HG03571 (cell line): ENCODE results near the gene FAM72C.
"Not testable (repeated sequence)": the region's sequence is repeated elsewhere in the genome, so short reads cannot be mapped to it uniquely, and the experiment has no call there.

Experiments used
- ATAC-seq: cut with Tn5 transposase; IDR thresholded peaks from one replicate; pipeline ENCODE4 v1.9.1; 2021; ENCODE audit not compliant: unreplicated experiment

FAM72C gene

DNA sequence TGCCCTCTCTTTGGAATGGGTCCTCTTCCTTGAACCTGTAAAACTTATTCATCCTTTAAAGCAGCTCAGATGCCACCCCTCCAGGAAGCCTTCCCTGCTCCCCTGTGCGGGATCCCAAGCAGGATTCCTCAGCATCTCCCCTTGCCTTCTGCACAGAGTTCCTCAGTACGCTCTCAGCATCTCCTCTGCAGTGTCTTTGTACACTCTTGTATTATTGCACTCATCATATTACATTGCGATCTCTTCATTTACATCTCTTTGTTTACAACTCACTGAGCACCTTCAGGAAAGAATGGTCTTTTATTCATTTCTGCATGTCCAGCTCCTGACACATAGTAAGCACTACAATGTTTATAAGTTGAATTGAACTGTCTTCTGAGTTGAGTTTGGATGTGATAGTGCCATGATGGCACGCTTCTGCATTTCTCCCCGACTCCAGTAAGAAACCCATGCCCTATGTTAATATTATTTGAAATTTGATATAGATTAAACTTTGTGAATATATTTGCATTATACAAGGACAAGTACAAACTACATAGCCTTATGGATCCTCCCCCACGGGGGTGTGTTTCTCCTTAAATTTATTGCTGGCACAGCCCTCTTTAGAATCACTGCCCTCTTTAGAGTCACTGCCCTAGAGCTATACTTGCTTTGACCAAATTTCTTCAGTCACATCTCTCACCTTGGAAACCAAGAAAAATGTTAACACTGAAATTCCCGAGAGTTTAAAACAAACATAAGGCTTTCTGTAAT is 13.1 kb upstream of the FAM72C start:
- ATAC-seq, result not testable (repeated sequence)

DNA sequence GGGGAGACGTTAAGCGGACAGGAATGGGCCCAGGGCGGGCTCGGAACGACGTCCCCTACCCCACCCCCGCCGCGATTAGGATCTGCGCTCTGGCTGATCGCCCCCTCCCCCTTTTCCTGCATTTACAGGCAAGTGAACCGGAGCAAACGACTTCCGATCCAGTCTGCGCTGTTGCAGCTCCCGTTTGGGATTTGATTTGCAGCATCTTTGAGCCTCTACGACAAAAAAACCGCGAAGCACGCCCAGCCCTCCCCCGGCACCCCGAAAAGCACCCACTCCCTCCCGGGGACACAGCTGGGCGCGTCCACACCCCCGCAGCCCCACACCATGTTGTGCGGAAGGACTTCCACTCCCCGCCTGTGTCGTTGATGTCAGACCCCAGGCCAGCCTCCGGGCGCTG is 2.6 kb upstream of the FAM72C start:
- ATAC-seq, result not testable (repeated sequence)

GRCh38 chr1:143973876-143974414 is 2.2 kb upstream of the FAM72C start:
- not testable (repeated sequence) for ATAC-seq

- peak; percentile 7 for ATAC-seq
Observed at GRCh38 chr1:143972753-143973326, 1.1 kb upstream of the FAM72C start.

DNA sequence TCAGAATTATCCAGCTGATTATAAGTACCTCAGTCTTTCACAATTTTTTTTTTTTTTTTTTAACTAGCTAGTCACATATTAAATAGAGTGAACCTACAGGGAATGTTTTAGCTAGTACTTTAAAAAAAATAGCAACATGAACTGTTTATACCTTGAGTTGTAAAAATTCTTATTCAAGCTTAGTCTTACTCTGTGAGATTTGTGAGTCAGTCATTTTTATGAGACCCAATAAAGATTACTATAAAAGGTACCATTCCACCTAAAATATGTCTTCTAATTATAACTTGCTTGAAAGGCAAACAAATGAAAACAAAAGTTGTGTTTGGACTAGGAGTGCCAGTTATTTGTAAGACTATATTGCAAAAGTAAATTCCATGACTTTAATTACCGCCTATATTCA is 5.9 kb downstream of the FAM72C start:
- ATAC-seq, result not testable (repeated sequence)

GRCh38 chr1:143964294-143964693 is 7.5 kb downstream of the FAM72C start:
- ATAC-seq, result not testable (repeated sequence)

- not testable (repeated sequence) for ATAC-seq
Observed at GRCh38 chr1:143955930-143956329, 15.9 kb downstream of the FAM72C start.

DNA sequence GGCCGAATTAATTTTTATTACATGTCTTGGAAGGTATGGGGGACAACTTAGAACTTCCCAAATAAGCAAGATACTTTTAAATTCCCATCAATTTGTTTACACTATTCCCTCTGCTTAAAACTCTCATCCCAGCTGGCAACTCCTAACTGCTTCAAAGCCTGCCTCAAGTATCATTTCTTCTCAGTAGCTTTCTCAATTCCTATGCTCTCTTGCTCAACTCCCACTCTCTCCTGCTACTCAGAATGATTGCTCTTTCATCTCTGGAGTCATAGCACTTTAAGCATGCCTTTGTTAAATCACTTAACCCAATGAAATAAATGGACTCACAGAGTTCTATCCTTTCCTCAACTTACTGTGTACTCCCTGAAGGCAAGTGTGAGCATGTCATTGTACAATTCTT is 18.9 kb downstream of the FAM72C start:
- ATAC-seq, result not testable (repeated sequence)

DNA sequence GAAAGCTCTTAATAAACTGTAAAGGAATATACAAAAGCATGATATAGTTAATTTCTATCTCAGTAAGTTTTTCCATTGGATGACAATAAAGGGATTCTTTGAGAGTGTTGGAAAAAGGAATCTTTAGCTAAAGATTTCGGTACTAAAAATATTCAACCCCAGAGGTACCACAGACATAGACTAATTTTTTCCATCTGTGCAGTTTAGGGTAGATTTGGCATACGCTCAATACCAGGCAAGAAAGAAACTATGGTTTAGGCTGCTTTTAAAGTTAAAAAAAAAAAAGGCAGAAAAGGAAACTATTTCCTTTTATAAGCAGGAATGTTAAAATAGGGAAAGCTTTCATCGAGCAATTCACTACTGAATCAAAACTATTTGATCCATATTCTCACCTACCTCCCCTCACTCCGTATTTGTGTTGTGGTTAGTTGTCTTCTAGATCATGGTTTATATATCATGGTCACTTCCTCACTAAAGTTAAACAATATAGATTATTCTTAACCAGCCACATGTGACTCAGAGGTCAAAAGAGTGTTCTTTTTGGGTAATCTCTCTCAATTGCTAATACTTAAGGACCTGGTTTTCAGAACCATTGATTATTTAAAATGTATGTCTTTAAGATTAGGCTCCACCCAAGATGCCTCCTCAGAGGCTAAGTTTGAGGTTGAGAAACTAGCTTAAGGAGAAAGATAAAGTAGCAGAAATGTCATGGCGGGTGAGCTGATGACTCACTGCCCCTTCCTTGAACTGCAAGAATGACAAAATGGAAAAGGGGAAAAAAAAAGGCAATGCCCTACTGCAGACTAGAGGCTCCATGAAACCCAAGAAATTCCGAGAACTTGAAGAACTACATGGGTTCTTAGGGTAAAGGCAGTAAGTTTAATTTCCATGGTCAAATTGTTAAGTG is 20.0 kb downstream of the FAM72C start:
- ATAC-seq, result not testable (repeated sequence)

DNA sequence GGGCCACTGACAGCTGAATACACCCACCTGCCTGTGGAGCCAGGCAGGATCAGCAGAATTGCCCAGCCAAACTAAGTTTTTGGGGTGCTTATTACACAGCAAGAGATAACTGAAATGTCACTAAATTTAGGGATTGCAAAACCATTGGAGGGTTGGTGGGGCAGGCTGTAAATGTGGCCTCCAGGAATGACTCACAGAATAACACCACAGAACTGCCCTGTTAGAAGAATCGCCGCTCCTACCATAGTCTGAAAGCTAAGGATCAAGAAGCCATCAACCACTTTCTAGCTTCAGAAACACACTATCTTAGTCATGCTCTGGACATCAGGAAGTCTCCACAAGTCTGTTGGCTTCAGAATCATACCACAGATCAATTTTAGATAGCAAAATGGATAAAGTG is 24.0 kb downstream of the FAM72C start:
- ATAC-seq, result not testable (repeated sequence)

DNA sequence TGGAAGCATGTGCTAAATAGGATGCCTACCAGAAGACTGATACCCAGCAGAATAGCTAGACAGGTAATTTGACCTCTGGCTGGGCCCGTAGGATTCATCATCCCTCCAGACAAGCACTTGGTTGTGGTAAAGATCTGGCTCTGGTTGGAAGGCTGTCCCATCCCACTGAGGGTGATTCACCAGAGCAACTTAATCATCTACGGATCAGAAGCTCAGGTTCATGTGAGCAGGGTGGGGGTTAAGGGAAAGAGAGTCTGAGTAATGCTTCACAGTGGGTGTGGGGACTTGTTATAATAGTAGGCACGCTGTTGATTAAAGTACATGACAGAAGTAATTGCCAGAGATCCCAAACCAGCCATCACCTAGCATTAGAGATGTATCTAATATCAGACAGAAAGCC is 26.5 kb downstream of the FAM72C start:
- ATAC-seq, result not testable (repeated sequence)

- ATAC-seq, result not testable (repeated sequence)
Observed at GRCh38 chr1:143944576-143945240, 27.1 kb downstream of the FAM72C start.

GRCh38 chr1:143943319-143943978 is 28.3 kb downstream of the FAM72C start:
- ATAC-seq, result not testable (repeated sequence)

DNA sequence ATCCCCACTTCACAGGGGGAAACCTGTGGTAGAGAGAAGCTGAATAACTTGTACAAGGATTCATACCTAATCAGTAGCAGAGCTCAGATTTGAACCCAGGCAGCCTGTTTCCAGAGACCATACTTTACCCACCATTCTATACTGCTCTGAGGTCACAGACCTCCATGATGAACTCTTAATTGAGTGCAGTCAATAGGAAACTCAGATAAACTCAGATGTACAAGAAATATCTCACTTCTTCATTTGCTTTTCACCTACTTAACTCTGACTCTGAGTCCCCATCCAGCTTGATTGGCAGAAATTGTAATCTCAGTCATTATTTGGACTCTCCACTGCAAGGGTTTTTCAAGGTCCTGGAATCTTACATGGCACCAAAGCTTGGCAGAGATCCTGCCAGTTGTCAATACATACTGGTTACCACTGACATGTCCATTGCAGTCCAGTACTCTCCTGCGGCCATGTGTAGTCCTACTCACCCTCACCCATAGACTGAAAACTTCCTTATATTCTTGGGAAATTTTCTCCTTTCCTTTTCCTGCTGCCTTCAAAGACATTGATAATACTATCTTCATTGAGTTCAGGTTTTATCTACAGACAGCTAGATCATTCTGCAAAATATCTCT is 29.4 kb downstream of the FAM72C start:
- not testable (repeated sequence) for ATAC-seq

- not testable (repeated sequence) for ATAC-seq
Observed at GRCh38 chr1:143939666-143940065, 32.1 kb downstream of the FAM72C start.

DNA sequence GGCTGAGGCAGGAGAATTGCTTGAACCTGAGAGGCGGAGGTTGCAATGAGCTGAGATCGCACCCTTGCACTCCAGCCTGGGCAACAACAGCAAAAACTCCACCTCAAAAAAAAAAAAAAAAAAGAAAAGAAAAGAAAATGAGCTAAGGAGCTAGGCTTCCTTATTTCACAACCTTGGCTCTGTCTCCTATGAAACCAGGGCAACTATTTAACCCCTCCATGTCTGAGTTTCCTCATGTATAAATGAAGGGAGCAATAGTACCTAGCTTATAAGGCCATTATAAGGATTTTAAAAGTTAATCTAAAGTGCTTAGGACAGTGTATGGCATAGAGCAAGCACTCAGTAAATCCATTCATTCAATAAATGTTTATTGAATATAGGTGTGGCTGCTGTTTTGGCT is 32.9 kb downstream of the FAM72C start:
- not testable (repeated sequence) for ATAC-seq

DNA sequence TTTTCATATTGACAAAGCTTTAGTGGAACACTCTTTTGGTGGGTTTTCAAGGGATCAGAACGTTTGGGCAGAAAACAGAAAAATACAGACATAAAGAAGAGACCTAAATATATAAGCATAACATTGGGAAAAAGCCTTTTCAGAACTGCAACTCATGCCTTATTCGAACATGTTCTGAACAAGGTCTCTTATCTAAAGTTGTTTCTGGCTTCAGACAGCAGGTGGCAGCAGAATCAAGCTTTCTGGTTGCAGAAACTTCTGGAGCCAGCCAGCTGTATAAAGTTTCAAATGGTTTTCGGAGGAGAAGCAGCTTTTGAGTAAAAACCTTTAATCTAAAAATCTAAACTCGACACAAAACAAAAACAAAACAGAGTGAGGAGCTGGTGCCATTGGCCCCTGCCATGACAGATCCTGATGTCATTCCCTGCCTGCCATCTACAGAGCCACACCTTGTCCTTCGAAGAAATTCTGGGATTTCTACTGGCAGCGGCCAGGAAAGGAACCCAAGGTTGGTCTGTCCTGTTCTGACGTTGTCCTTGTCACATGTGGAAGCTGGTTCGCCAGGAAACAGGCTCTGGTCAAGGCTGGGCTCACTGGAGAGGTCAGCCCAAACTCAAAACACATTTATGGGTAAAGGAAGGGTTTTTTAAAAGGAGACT is 35.2 kb downstream of the FAM72C start:
- ATAC-seq, result not testable (repeated sequence)

DNA sequence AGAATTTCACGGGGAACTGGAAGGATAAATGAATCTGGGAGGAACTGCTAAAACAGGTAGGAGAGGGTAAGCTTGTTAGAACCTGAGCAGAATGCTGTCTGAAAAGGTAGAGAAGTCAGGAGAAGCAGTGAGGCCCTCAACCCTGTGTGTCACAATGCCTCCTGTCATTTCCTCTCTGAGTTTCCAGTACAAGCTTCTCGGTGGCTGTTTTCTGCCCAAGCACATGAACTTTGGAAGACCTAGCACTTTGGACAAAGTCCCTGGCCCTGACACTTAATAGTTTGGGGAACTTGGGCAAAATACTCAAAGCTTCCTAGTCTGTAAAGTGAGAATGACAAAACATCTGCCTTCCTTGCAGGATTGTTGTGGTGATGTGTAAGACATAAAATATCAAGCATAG is 52.7 kb downstream of the FAM72C start:
- ATAC-seq, result not testable (repeated sequence)

DNA sequence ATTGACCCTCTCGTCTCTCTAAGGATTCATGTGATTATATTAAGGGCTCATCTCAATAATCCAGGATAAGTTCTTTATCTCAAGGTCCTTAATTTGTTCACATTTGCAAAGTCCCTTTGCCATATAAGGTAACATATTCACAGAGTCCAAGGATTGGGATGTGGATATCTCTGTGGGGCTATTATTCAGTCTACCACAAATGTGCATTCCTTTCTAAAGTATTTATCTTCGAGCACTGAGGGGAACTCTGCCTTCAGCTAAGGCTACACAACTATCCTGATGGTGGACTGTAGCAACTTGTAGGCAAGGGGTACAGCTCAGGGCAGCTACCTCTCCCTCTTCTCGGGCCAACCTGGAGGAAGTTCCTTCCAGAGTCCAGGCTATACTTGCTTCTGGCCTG is 53.2 kb downstream of the FAM72C start:
- ATAC-seq, result not testable (repeated sequence)
